ENCODE data around the gene LHX2. TPM values are rescaled to one million over a fixed set of nuclear protein-coding genes. Genes with fewer than 3 reads are reported as not detected.

LHX2 gene
- total RNA-seq, 2 experiments from 2014 or later, result not detected

DNA sequence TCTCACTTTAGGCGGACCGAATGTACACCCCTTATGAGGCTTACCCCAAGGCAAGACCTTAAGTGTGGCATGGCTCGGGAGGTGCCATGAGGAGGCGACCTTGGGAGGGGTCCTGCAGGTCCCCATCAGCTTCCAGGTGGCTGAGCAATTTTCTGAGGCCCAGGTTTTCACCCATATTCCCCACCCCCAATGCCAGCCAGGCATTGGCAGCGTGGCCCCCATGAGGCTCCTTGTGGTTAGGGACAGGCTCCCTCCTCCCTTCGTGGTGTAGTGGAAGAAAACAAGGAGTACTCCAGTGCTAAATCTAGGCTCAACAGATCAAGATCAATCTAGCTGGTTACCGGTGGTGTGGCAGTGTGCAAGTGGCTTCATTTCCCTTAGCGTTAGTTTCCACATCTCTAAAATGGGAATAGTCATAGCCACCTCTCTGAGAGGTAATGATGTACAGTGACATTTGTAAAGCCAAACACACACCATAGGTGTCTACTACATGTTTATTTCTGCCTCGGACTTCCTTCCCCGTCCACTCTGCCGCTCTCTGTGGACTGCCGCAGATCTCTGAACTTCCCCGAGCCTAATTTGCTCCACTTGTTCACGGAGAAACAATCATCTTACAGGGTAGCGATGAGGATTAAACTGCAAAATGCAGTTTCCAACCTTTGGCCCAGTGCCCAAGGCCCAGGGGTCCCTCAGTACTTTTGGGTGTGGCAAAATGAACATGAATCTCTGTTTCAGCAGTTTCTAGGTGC, 8.4 kb downstream of the LHX2 start:
- POLR2A ChIA-PET, result no interaction called here
- Mint-ChIP-seq H3K9me3 (no peaks in the 10 kb centered on the region), H3K36me3 (ENCODE audit: low read depth) (peaks cover 4% of the 10 kb centered on the region), H3K4me1 (peaks cover 14% of the 10 kb centered on the region), H3K27me3 (peaks cover 85% of the 10 kb centered on the region), H3K27ac (no peak overlapping the region), H3K4me3 (no peak overlapping the region)
- DNase-seq, result no peak
- CTCF ChIA-PET, result interaction anchor here (1.7 kb wide), 1 partner anchor 20 kb away, joined by 6 read pairs; no protein-coding TSS in a partner anchor

DNA sequence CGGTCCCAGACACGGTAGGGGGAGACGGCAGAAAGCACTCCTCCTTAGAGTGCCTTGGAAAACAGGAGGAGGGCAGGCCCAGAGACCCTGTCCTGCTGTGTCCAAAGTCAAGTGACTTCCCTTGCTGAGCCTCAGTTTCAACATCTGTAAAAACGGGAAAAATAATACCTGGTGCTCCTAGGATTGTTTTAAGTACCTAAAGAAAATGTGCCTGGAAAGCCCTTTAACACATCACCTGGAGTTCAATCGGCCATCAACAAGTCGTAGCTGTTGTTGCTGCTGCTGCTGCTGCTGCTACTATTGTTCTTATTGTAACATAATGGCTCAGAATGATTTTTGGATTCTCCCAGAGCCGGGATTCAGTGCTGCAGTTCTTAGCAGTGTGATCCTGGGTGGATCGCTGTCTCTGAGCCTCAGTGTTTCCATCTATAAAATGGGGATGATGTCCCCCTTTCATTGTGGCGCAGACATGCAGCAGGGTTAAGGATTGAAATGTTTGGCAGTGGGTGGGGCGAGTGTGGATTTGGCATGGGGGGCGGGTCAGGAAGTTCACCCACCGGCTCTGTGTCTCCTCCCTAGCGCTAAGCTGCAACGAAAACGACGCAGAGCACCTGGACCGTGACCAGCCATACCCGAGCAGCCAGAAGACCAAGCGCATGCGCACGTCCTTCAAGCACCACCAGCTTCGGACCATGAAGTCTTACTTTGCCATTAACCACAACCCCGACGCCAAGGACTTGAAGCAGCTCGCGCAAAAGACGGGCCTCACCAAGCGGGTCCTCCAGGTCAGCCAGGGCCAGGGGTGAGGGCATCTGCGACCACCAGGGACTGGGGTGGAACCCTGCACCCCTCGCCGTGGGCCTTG, 9.2 kb downstream of the LHX2 start:
- Mint-ChIP-seq H3K27me3 (peaks cover 80% of the 10 kb centered on the region), H3K36me3 (ENCODE audit: low read depth) (peaks cover 4% of the 10 kb centered on the region), H3K27ac (no peak overlapping the region), H3K9me3 (no peaks in the 10 kb centered on the region), H3K4me3 (no peak overlapping the region), H3K4me1 (peaks cover 14% of the 10 kb centered on the region)
- CTCF ChIA-PET, result no interaction called here
- DNase-seq, result no peak
- POLR2A ChIA-PET, result no interaction called here

DNA sequence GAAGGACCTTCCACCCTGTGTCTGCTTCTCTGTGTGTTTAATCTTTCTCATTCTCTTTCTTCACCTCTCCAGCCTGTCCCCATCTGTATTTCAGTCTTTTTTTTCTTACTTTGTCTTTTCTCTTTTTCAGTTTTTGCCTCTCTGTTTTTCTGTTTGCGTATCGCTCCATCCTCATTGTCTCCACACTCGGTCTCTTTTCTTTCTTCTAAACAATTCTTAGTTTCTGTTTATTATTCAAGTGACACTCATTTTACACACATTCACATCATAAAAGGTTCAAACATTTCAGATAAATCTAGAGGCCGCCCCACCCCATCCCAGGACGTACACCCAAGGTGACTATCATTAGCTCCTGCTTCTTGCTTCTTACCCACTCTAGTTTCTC, 9.8 kb downstream of the LHX2 start:
- no peak overlapping the region for H3K4me3 Mint-ChIP-seq

DNA sequence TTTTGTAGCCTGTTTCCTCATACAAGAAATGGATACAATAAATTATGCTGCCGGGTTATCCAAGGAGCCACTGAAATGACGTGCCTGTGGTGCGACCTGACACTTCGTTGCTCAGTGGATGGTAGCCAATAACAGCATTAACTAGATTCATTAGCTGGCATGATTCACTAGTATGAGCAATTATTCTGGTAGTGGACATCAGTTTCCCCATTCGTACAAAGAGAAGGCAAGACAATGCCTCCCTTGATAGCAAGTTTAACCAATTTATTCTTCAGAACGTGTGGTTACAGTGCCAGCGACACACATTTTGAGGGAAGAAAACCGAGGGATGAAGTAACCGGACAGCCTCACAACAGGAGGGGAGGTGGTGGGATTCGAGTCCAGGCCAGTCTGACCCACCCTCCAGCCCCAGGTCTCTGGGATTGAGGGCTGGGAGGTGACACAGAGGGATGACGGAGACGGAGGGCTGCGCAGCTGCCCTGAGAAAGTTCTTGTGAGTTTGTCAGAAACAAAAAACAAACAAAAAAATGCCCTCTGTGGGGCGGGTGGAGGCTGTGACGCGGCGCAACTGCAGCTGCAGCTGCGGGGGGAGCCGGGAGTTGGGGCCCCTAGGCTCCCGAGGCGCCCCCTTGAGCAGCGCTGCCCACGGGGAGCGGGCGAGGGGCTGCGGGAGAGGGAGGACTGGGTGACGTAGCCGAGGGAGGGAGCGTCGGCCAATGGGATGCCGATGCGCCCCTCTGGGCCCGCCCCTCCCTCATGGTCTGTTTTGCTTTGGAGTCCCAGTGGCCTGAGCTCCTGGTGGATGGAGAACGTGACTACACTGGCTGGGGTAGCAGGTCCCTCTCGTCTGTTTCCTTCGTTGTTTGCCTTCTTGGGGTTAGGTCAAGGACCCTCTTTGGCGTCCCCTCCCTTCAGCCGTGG, 10.9 kb downstream of the LHX2 start:
- ChIA-PET CTCF (interaction anchor here (2.5 kb wide), 1 partner anchor 18 kb away, joined by 11 read pairs; no protein-coding TSS in a partner anchor), POLR2A (no interaction called here)
- H3K4me1 Mint-ChIP-seq, result peaks cover 9% of the 10 kb centered on the region

More for the DNA sequence above, 9.8 kb downstream of the LHX2 start:
- ChIA-PET CTCF (no interaction called here), POLR2A (no interaction called here)
- Mint-ChIP-seq H3K27me3 (peaks cover 79% of the 10 kb centered on the region), H3K4me1 (peaks cover 14% of the 10 kb centered on the region), H3K27ac (no peak overlapping the region), H3K36me3 (ENCODE audit: low read depth) (peaks cover 4% of the 10 kb centered on the region), H3K9me3 (no peaks in the 10 kb centered on the region)
- no peak for DNase-seq

DNA sequence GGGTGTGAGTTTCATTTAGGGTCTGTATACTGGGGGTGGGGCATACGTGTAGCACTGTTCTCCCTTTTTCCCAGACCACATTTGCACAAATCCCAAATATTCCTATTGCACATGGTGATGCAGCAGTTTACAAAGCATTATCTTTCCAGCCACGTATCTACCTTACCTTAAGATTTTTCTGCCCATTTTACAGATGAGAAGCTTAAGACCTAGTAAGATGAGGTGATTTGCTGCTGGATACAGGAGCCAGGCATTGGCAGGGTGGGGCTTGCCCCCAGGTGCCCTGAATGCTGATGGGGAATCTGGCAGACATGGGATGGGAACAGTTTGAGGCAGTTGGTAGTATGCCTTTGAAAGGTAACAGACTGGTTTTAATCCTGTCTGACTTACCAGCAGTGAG, 12.5 kb downstream of the LHX2 start:
- H3K4me3 Mint-ChIP-seq, result no peak overlapping the region
- no peak for DNase-seq
- H3K36me3 Mint-ChIP-seq (ENCODE audit: low read depth), result no peaks in the 10 kb centered on the region
- H3K27ac Mint-ChIP-seq, result no peak overlapping the region
- peaks cover 63% of the 10 kb centered on the region for H3K27me3 Mint-ChIP-seq
- H3K9me3 Mint-ChIP-seq, result no peaks in the 10 kb centered on the region
- CTCF ChIA-PET, result interaction anchor here (2.5 kb wide), 1 partner anchor 16 kb away, joined by 11 read pairs; no protein-coding TSS in a partner anchor
- peaks cover 5% of the 10 kb centered on the region for H3K4me1 Mint-ChIP-seq
- POLR2A ChIA-PET, result no interaction called here

More for the DNA sequence above, 10.9 kb downstream of the LHX2 start:
- Mint-ChIP-seq H3K27me3 (peaks cover 70% of the 10 kb centered on the region), H3K4me3 (no peak overlapping the region), H3K36me3 (ENCODE audit: low read depth) (no peaks in the 10 kb centered on the region), H3K9me3 (no peaks in the 10 kb centered on the region), H3K27ac (no peak overlapping the region)
- no peak for DNase-seq

DNA sequence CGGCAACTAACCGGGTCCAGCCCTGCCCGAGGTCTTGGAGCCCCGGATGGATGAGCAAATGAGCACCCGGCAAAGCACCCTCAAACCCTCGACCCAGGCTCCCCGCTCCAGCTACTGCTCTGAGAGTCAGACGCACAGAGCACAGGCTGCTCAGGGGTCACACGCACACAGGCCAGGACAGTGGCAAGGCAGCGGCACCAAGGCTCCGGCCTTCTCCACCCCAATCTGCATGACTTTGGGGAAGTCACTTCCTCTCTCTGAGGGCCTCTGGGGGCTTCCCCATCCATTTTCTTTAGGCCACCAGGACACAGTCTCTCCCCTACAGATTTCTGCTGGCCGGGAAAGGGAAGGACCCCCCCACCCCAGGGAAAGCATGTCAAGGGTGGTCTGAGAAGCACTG, 18.0 kb downstream of the LHX2 start:
- Mint-ChIP-seq H3K27me3 (peaks cover 42% of the 10 kb centered on the region), H3K4me3 (no peak overlapping the region), H3K4me1 (no peaks in the 10 kb centered on the region), H3K9me3 (no peaks in the 10 kb centered on the region), H3K36me3 (ENCODE audit: low read depth) (no peaks in the 10 kb centered on the region), H3K27ac (no peak overlapping the region)
- ChIA-PET POLR2A (no interaction called here), CTCF (no interaction called here)
- DNase-seq, result no peak

DNA sequence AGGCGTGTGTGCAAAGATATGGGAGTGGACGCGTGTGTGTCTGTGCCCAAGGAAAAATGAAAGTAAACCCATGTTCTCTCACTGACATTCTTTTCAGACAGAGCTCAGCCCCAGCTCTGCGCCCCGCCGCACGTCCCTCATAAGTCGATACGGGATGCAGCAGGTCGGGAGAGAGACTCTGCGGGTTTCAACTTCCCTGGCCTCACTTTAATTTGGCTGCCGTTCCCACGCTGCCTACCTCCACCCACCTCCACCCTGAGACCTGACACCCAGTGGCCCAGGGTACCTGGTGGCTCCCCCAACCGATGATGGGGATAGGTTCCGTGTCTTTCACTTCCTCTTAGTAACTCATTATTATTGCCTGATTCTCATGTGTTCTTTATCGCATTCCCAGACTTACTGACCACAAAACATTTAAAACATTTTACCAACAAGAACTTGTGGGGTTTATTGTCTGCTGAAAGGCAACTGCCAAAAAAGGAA, 19.4 kb downstream of the LHX2 start:
- Mint-ChIP-seq H3K27me3 (peaks cover 45% of the 10 kb centered on the region), H3K9me3 (no peaks in the 10 kb centered on the region), H3K36me3 (ENCODE audit: low read depth) (no peaks in the 10 kb centered on the region), H3K4me3 (no peak overlapping the region), H3K4me1 (no peaks in the 10 kb centered on the region), H3K27ac (no peak overlapping the region)
- ChIA-PET POLR2A (no interaction called here), CTCF (no interaction called here)
- DNase-seq, result no peak

DNA sequence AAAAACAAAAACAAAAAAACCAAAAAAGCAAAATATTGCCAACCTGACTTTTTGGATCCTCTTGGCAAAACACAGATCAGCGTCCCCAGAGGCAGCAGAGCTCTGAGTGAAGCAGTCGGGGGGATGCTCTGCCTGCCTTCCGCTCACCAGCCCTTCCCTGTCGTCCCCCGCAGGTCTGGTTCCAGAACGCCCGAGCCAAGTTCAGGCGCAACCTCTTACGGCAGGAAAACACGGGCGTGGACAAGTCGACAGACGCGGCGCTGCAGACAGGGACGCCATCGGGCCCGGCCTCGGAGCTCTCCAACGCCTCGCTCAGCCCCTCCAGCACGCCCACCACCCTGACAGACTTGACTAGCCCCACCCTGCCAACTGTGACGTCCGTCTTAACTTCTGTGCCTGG, 20.7 kb downstream of the LHX2 start:
- Mint-ChIP-seq H3K4me1 (no peaks in the 10 kb centered on the region), H3K36me3 (ENCODE audit: low read depth) (no peaks in the 10 kb centered on the region), H3K4me3 (no peak overlapping the region), H3K27ac (no peak overlapping the region), H3K9me3 (no peaks in the 10 kb centered on the region), H3K27me3 (peaks cover 46% of the 10 kb centered on the region)
- CTCF ChIA-PET, result interaction anchor here (1.0 kb wide), 1 partner anchor 9 kb away, joined by 4 read pairs; no protein-coding TSS in a partner anchor
- DNase-seq, result no peak
- POLR2A ChIA-PET, result no interaction called here

DNA sequence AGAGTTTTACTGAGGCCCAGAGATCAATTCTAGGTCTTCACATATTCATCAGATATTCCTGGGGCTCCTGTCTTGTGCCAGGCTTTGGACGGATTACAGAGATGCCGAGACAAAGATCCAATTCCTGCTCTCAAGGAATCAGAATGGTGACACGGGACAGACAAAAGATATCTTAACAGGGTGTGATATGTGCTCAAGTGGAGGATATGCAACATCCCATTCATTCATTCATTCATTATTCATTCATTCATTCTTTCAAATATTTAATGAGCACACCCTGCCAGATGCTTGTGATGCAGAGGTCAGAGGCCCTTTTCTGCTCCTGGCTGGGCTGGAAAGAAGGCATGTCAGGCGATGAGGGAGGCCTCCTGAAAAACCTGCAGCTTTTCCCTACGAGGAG, 21.8 kb downstream of the LHX2 start:
- Mint-ChIP-seq H3K27me3 (peaks cover 51% of the 10 kb centered on the region), H3K27ac (no peak overlapping the region), H3K4me1 (no peaks in the 10 kb centered on the region), H3K4me3 (no peak overlapping the region), H3K9me3 (no peaks in the 10 kb centered on the region), H3K36me3 (ENCODE audit: low read depth) (no peaks in the 10 kb centered on the region)
- no peak for DNase-seq
- ChIA-PET POLR2A (no interaction called here), CTCF (no interaction called here)

DNA sequence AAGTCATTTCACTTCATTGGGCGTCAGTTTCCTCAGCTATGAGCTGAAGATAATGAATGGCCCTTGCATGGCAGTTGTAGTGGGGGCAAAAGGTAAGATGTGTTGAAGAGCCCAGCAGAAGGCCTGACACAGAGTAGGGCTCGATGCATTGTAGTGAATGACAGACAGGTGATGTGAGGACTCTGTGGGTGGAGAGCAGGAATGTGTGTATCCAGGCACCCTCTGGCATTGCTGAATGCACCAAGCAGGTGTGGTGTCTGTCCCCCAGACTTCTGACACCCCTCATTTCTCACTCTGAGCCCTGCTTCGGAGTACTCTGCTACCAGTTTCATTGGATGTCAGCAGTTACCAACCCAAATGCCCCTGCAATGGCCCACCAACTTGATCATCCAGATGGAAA, 22.4 kb downstream of the LHX2 start:
- H3K27me3 Mint-ChIP-seq, result peaks cover 54% of the 10 kb centered on the region
- no peak for DNase-seq
- POLR2A ChIA-PET, result no interaction called here
- H3K4me3 Mint-ChIP-seq, result no peak overlapping the region
- no peaks in the 10 kb centered on the region for H3K36me3 Mint-ChIP-seq (ENCODE audit: low read depth)
- no peaks in the 10 kb centered on the region for H3K9me3 Mint-ChIP-seq
- no peaks in the 10 kb centered on the region for H3K4me1 Mint-ChIP-seq
- no peak overlapping the region for H3K27ac Mint-ChIP-seq
- CTCF ChIA-PET, result no interaction called here

DNA sequence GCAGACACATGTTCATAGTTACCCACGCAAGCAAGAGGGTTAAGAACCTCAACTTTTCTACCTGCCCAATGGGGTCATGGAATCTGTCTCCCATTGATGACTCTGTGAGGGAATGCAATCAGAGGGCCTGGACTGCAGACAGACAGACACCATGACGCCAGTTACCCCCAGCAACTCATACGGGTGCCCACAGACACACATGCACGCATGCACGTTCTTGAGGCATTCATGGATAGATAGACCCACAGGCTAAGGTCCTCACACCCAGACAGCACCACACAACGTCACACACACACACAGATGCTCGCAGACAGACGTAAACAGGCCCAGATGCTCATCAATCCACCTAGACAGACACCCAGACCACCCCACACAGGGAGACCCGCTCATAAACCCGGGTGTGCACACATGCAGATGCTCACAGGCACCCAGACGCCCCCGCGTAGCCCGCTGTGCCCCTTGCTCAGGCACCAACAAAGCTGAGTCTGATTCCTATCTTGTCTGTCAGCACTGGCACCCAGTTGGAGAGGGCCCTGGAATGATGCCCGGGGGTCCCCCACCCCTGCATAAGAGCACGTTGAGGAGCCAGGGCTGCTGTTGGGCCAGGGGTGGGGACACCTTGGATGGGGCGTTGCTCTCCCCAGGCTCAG, 23.6 kb downstream of the LHX2 start:
- Mint-ChIP-seq H3K36me3 (ENCODE audit: low read depth) (no peaks in the 10 kb centered on the region), H3K4me1 (no peaks in the 10 kb centered on the region), H3K4me3 (no peak overlapping the region), H3K27me3 (peaks cover 64% of the 10 kb centered on the region), H3K9me3 (no peaks in the 10 kb centered on the region), H3K27ac (no peak overlapping the region)
- ChIA-PET POLR2A (no interaction called here), CTCF (no interaction called here)
- no peak for DNase-seq

DNA sequence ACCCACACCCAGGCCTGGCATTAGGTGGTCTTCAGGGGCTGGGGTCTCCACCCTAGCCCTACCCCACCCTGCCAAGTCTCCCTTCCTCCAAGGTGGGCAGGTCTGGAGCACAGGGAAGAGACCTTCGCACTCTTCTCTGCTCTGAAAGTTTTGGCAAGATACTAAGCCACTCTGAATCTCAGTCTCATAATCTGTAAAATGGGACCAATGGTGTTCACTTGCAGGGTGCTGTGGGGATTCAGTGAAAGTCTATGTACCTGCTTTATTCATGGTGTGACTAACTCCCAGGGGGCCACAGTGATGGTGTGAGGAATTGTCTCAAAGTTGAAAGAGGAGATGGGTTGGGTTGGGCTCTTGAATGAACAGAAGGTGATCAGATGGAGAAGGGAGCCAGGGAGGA, 25.0 kb downstream of the LHX2 start:
- POLR2A ChIA-PET, result no interaction called here
- CTCF ChIA-PET, result no interaction called here

More for the DNA sequence above, 25.0 kb downstream of the LHX2 start:
- Mint-ChIP-seq H3K9me3 (no peaks in the 10 kb centered on the region), H3K4me1 (peaks cover 7% of the 10 kb centered on the region), H3K27ac (no peak overlapping the region), H3K4me3 (no peak overlapping the region), H3K27me3 (peaks cover 63% of the 10 kb centered on the region), H3K36me3 (ENCODE audit: low read depth) (no peaks in the 10 kb centered on the region)
- no peak for DNase-seq
